Activated CD4-positive, alpha-beta memory T cell treated with anti-CD3 and anti-CD28 coated beads for 36 hours (primary cell): ENCODE measurements around the gene NAA20. TPM values are rescaled to one million over a fixed set of nuclear protein-coding genes. Genes with fewer than 3 reads are reported as not detected.
A peak's percentile ranks its signal among the peaks of the same experiment; 100 is the strongest.

Experiments
- CTCF ChIA-PET: fragments of 350-600 bp; sonication (Branson Sonifier 250); formaldehyde crosslinking; loops from one replicate; lab custom pipeline; 2021; ENCODE audit warnings: antibody characterized with exemption, inconsistent platforms; lab: Charles Lee
- POLR2A ChIA-PET: fragments of 350-600 bp; sonication (Branson Sonifier 250); formaldehyde crosslinking; loops from one replicate; lab custom pipeline; 2021; ENCODE audit warnings: antibody characterized with exemption; lab: Charles Lee
- DNase-seq: peaks from one replicate; pipeline ENCODE4 v3.0.0-alpha.2; 2020
- H3K27ac Mint-ChIP-seq: one replicate; pipeline ENCODE4 v1.8.0; 2021; ENCODE audit warnings: mixed read lengths
- H3K27me3 Mint-ChIP-seq: one replicate; pipeline ENCODE4 v1.8.0; 2021; ENCODE audit warnings: mixed read lengths
- H3K36me3 Mint-ChIP-seq: one replicate; pipeline ENCODE4 v1.8.0; 2021; ENCODE audit warnings: mixed read lengths
- H3K4me1 Mint-ChIP-seq: one replicate; pipeline ENCODE4 v1.8.0; 2021; ENCODE audit warnings: low read depth, mixed read lengths
- H3K4me3 Mint-ChIP-seq: one replicate; pipeline ENCODE4 v1.8.0; 2021; ENCODE audit warnings: mild to moderate bottlenecking, mixed read lengths
- H3K9me3 Mint-ChIP-seq: one replicate; pipeline ENCODE4 v1.8.0; 2021; ENCODE audit warnings: mixed read lengths
- intact Hi-C: fragments of 100-400 bp; cut with micrococcal nuclease; formaldehyde crosslinking; loops from one replicate; pipeline ENCODE4 v1.15.1; 2023
- total RNA-seq, 2 experiments: library from RNA; stranded (reverse); gene quantifications; one replicate each; pipeline ENCODE4 v1.2.3, GENCODE V29; 2021

Gene NAA20
- total RNA-seq, 2 experiments from 2014 or later: 82.6 to 82.9 TPM

DNA sequence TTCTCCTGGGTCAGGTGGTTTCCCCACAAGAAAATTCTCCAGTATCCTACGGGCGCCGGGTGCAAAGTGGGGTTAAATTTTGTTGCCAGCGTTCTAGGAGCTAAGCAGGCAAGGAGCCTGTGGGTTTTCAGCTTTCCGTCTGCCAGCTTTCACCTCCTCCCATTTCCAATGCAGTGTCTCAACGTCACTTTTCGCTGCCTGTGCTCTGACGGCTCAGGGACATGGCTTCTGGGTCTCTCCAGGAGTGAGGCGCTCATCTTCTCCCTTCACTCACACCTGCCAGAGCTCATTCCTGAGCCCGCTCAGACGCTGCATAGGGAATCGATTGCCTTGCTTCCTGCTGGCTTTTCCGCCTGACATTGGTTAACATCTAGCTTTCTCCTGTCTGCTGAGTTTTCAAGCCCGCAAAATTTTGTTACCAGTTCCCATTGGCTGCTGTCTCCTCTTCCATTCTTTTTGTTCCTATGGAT, 7.3 kb upstream of the NAA20 start:
- no peaks in the 10 kb centered on the region for H3K36me3 Mint-ChIP-seq
- ChIA-PET POLR2A (no interaction called here), CTCF (no interaction called here)
- no peaks in the 10 kb centered on the region for H3K9me3 Mint-ChIP-seq
- no peak overlapping the region for H3K4me3 Mint-ChIP-seq
- H3K27me3 Mint-ChIP-seq: peaks cover 12% of the 10 kb centered on the region
- no peak overlapping the region for H3K27ac Mint-ChIP-seq
- peaks cover 5% of the 10 kb centered on the region for H3K4me1 Mint-ChIP-seq
- intact Hi-C loops: loop anchor here (5.0 kb wide), 1 partner anchor 1292 kb away; the partner anchor contains the start of gene XRN2
- DNase-seq: no peak

DNA sequence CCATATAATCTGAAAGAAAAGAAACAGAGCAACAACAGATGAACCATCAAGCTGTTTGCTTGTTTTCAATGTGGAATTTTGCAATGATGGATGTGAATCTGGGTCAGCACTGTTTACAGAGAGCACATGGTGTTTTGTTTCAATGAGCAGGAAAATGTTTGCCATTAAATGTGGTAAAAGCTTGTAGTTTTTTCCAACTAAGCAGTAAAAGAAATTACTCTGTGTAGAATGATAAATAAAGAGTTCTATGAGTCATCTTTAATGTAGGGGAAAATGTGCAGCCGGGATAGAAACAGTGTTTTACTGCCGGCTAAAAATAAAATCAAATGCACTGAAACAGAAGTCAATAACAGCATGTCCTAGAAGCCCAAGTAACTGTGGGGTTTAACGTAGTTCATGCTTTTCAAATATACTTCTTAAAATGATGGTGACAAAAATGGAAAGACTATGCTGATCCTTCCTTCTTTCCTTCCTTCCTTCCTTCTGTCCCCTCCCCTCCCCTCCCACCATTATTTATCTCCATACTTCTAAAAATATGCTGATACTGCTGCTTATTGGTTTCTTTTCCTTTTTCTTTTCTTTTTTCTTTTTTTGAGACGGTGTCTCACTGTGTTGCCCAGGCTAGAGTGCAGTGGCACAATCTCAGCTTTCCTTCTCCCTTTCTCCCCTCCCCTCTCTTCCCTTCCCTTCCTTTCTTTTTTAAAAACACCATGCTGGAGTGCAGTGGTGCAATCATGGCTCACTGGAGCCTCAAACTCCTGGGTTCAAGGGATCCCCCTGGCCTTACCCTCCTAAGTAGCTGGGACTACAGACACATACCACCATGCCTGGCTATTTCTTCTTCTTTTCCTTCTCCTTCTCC, 6.3 kb upstream of the NAA20 start:
- intact Hi-C loops: loop anchor here (5.0 kb wide), 1 partner anchor 1291 kb away; the partner anchor contains the start of gene XRN2
- POLR2A ChIA-PET: no interaction called here
- no peaks in the 10 kb centered on the region for H3K9me3 Mint-ChIP-seq

DNA sequence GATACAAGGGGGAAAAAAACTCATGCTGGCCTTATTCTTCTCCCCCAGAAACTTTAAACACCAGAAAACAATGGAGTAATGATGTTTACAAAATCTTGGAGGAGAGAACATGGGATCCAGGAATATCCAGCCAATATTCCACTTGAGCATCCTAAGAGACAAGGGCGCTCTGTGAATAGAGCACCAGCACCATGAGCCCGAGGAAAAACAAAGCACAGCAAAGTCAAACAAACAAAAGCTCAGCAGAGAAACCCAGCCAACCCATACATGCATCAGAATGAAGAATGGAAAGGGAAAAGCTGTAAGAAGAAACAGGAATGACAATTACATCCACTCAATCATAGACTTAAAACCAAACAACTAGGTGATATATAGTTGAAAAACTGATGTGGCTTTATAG, 4.6 kb upstream of the NAA20 start:
- no peak overlapping the region for H3K4me3 Mint-ChIP-seq
- peaks cover 15% of the 10 kb centered on the region for H3K4me1 Mint-ChIP-seq
- ChIA-PET POLR2A (no interaction called here), CTCF (no interaction called here)
- no peaks in the 10 kb centered on the region for H3K36me3 Mint-ChIP-seq
- no peaks in the 10 kb centered on the region for H3K9me3 Mint-ChIP-seq
- no peak overlapping the region for H3K27ac Mint-ChIP-seq
- H3K27me3 Mint-ChIP-seq: peaks cover 6% of the 10 kb centered on the region
- no peak for DNase-seq
- intact Hi-C loops: loop anchor here (5.0 kb wide), 1 partner anchor 1290 kb away; the partner anchor contains the start of gene XRN2

More for the DNA sequence above, 6.3 kb upstream of the NAA20 start:
- no peak overlapping the region for H3K27ac Mint-ChIP-seq
- H3K4me3 Mint-ChIP-seq: no peak overlapping the region
- peaks cover 9% of the 10 kb centered on the region for H3K4me1 Mint-ChIP-seq
- no peak for DNase-seq
- CTCF ChIA-PET: no interaction called here
- H3K36me3 Mint-ChIP-seq: no peaks in the 10 kb centered on the region
- H3K27me3 Mint-ChIP-seq: peaks cover 8% of the 10 kb centered on the region

DNA sequence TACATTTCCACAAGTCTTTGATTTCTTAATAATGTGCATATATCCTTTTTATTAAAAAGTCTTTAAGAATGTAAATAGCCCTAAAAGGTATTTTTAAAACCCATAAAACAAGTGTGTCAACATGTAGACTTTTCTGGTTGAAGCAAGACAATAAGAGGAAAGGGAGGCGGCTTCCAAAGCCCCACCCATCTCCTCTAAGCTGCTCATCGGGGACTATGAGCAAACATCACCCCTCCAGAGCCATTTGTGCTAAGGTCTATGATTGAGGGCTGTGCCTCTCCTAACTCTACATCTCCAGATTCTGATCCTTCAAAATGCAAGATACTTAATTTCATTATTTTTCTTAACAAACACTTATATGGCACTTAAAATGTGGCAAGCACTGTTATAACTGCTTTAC, 2.5 kb upstream of the NAA20 start:
- POLR2A ChIA-PET: no interaction called here
- CTCF ChIA-PET: interaction anchor here (0.6 to 1.6 kb wide), 3 partner anchors 10 to 229 kb away, joined by 3 to 6 read pairs (median 4); no protein-coding TSS in a partner anchor
- intact Hi-C loops: loop anchor here (5.0 kb wide), 1 partner anchor 1288 kb away; the partner anchor contains the start of gene XRN2
- DNase-seq: peak; percentile 45
- Mint-ChIP-seq H3K4me3 (no peak overlapping the region), H3K36me3 (peaks cover 4% of the 10 kb centered on the region), H3K4me1 (peaks cover 30% of the 10 kb centered on the region), H3K9me3 (no peaks in the 10 kb centered on the region), H3K27ac (no peak overlapping the region), H3K27me3 (peaks cover 4% of the 10 kb centered on the region)

DNA sequence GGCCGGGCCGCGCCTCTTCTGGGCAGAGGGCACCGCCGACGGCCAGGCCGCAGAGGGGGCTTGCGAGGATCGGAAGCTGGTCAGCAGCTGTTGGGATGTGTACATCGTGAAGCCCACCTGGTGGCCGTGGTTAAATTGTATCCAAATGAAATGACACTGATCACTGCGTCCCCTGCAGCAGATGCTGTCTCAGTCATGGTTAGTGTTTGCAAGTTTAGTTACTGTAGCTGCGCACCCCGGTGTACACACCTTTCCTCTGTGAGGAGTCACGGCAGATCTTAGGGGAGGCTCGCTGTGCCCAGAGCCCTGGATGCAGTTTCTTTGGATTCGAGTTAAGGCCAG, 653 bp downstream of the NAA20 start:
- POLR2A ChIA-PET: interaction anchor here (1.3 to 1.8 kb wide), 2 partner anchors 18 to 34 kb away, joined by 4 to 22 read pairs; partner anchors contain the start of genes CFAP61 and CRNKL1
- Mint-ChIP-seq H3K4me1 (peaks cover 59% of the 10 kb centered on the region), H3K36me3 (peaks cover 7% of the 10 kb centered on the region), H3K27ac (peak overlapping the region; percentile 67), H3K27me3 (no peaks in the 10 kb centered on the region), H3K4me3 (peak overlapping the region; percentile 91), H3K9me3 (no peaks in the 10 kb centered on the region)
- CTCF ChIA-PET: interaction anchor here (1.0 to 3.1 kb wide), 5 partner anchors 9 to 231 kb away, joined by 3 to 19 read pairs (median 5); partner anchors contain the start of genes CFAP61 and CRNKL1
- intact Hi-C loops: loop anchor here (1.0 kb wide), 1 partner anchor 34 kb away; the partner anchor contains the start of genes CFAP61 and CRNKL1
- DNase-seq: peak; percentile 40

DNA sequence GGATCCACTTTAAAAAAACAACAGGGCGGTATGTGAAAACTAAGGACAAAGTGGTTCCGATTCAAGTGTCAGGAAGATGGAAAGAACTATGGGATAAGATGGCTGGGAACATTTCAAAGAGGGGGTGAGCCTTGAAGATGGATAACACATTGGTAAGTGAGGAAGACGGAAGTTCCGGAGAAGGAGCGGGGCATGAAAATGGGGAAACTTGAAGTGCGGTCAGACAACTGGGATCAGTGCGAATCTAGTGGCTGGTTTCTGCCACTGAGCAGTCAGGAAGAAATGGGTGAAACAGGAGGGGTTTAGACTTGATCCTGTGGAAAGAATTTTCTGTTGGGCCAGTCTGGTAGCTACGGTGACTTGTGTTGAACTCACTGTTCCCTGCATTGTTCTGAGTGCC, 1.2 kb downstream of the NAA20 start:
- peaks cover 59% of the 10 kb centered on the region for H3K4me1 Mint-ChIP-seq
- POLR2A ChIA-PET: interaction anchor here (1.3 to 1.8 kb wide), 3 partner anchors 17 to 34 kb away, joined by 4 to 22 read pairs (median 6); partner anchors contain the start of genes CFAP61 and CRNKL1
- intact Hi-C loops: no loop called here

DNA sequence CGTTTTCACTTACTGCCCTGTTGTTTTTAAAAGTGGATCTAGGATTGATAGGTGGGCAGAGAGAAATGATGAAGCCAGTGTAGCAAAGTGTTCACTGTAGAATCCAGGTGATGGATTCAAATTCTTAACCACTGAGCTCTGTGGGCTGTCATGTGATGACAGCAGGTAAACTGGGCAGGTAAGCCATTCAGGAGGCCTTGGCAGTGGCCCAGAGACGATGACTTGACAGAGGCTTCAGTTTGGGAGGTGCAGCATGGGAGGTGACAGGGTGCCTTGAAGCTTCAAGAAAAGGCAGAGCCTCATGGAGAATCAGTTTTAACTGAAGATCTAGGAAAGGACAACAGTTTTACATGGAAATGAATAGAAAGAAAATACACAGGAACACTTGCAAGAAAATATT, 2.0 kb downstream of the NAA20 start:
- no peaks in the 10 kb centered on the region for H3K9me3 Mint-ChIP-seq
- no peaks in the 10 kb centered on the region for H3K27me3 Mint-ChIP-seq
- H3K36me3 Mint-ChIP-seq: peaks cover 10% of the 10 kb centered on the region
- peak overlapping the region; percentile 44 for H3K27ac Mint-ChIP-seq
- DNase-seq: no peak
- peaks cover 62% of the 10 kb centered on the region for H3K4me1 Mint-ChIP-seq
- H3K4me3 Mint-ChIP-seq: peak overlapping the region; percentile 91
- intact Hi-C loops: no loop called here
- POLR2A ChIA-PET: interaction anchor here (1.7 kb wide), 1 partner anchor 32 kb away, joined by 6 read pairs; the partner anchor contains the start of gene CRNKL1
- CTCF ChIA-PET: interaction anchor here (1.5 kb wide), 1 partner anchor 32 kb away, joined by 5 read pairs; the partner anchor contains the start of gene CRNKL1

More for the DNA sequence above, 1.2 kb downstream of the NAA20 start:
- Mint-ChIP-seq H3K36me3 (peaks cover 7% of the 10 kb centered on the region), H3K4me3 (peak overlapping the region; percentile 91), H3K27ac (peak overlapping the region; percentile 67), H3K27me3 (no peaks in the 10 kb centered on the region), H3K9me3 (no peaks in the 10 kb centered on the region)
- CTCF ChIA-PET: interaction anchor here (3.1 kb wide), 1 partner anchor 34 kb away, joined by 19 read pairs; the partner anchor contains the start of genes CFAP61 and CRNKL1
- DNase-seq: no peak

DNA sequence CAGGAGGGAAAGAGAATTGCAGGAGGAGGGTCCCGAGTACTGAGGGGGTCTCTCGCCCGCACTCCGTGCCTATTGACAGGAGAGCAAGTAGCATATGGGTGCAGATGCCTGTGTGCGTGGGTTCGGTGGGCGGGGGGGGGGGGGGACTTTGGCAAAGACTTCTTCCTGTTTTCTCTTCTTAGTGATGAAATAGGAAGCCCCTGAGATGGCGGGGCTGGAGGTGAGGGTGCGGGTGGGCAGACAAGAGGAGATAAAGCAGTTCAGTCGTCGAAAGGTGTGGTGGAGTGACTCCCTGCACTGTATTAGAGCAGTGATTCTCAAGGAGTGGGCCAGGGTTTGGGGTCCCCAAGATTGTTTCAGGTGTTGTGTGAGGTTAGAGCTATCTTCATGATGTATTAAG, 3.7 kb downstream of the NAA20 start:
- no peak overlapping the region for H3K4me3 Mint-ChIP-seq
- H3K27me3 Mint-ChIP-seq: no peaks in the 10 kb centered on the region
- intact Hi-C loops: no loop called here
- ChIA-PET CTCF (no interaction called here), POLR2A (no interaction called here)
- H3K27ac Mint-ChIP-seq: peak overlapping the region; percentile 14
- no peaks in the 10 kb centered on the region for H3K9me3 Mint-ChIP-seq
- peaks cover 52% of the 10 kb centered on the region for H3K4me1 Mint-ChIP-seq
- peaks cover 10% of the 10 kb centered on the region for H3K36me3 Mint-ChIP-seq
- no peak for DNase-seq

DNA sequence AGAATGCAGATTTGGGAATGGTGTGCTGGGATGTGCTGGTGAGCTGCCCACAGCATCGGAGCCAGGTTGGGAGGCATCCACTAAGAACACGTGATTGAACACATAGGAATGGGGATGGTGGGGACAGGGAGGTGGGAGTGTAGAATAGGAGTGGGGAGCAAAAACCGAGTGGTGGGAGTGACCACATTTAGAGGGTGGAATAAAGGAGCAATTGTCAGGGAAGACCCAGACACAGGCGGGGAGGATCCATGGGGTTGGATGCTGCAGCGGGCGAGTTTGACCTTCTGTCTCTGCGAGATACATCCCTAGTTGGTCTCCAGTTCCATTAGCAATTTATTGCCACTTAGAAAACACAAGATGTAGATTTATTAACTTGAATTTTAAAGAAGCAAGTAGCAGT, 4.7 kb downstream of the NAA20 start:
- H3K9me3 Mint-ChIP-seq: no peaks in the 10 kb centered on the region
- no peaks in the 10 kb centered on the region for H3K27me3 Mint-ChIP-seq
- H3K4me1 Mint-ChIP-seq: peaks cover 49% of the 10 kb centered on the region
- no peak overlapping the region for H3K4me3 Mint-ChIP-seq
- no peak for DNase-seq
- peak overlapping the region; percentile 71 for H3K27ac Mint-ChIP-seq
- POLR2A ChIA-PET: no interaction called here
- CTCF ChIA-PET: no interaction called here
- intact Hi-C loops: loop anchor here (1.0 to 2.0 kb wide), 2 partner anchors 30 to 85 kb away; partner anchors contain the start of genes CFAP61 and CRNKL1
- H3K36me3 Mint-ChIP-seq: peaks cover 10% of the 10 kb centered on the region

DNA sequence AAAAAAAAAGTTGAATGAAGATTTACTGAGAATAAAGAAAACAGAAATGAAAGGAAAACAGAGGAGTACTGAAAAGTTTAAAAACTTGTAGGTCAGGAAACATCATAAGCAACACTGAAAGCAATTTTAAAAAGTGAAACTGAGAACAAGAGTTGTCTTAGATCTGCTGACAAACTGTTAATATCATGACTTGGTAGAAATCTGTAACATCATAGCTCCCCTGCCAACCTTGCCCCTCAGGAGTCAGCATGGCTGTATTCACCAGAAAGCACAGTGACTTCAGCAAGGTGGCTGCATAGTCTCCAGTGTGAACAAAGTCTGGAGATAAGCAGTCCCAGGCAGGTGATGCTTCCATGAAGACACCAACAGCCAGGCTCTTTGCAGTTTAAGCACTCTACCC, 5.3 kb downstream of the NAA20 start:
- ChIA-PET CTCF (interaction anchor here (0.9 kb wide), 1 partner anchor 30 kb away, joined by 4 read pairs; the partner anchor contains the start of gene CFAP61), POLR2A (no interaction called here)
- Mint-ChIP-seq H3K27me3 (no peaks in the 10 kb centered on the region), H3K27ac (peak overlapping the region; percentile 71), H3K4me3 (no peak overlapping the region), H3K36me3 (peaks cover 11% of the 10 kb centered on the region), H3K9me3 (no peaks in the 10 kb centered on the region), H3K4me1 (peaks cover 47% of the 10 kb centered on the region)
- intact Hi-C loops: loop anchor here (1.0 to 2.0 kb wide), 2 partner anchors 30 to 86 kb away; partner anchors contain the start of genes CFAP61 and CRNKL1
- DNase-seq: peak; percentile 37

DNA sequence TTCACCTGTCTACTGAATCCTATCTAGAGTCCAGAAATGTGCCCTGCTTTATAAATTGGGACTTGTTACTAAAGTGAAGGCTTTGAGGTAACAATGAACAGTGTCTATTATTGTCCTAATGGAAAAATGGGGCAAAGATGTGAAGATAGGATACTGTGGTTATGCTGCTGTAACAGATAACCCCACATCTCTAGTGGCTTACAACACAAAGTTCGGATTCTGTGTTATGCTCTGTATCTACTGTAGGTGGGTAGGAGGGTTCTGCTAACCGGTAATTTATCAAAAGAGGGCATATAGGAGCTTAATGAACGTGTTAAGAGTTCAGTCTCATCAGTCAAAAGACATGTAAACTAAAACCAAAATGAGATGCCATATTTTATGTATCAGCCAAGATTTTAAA, 6.2 kb downstream of the NAA20 start:
- no peaks in the 10 kb centered on the region for H3K27me3 Mint-ChIP-seq
- intact Hi-C loops: loop anchor here (2.0 kb wide), 1 partner anchor 87 kb away; no protein-coding TSS in a partner anchor
- DNase-seq: no peak
- peak overlapping the region; percentile 26 for H3K27ac Mint-ChIP-seq
- H3K4me3 Mint-ChIP-seq: no peak overlapping the region
- ChIA-PET POLR2A (no interaction called here), CTCF (no interaction called here)
- H3K36me3 Mint-ChIP-seq: peaks cover 11% of the 10 kb centered on the region
- peaks cover 42% of the 10 kb centered on the region for H3K4me1 Mint-ChIP-seq
- H3K9me3 Mint-ChIP-seq: no peaks in the 10 kb centered on the region

DNA sequence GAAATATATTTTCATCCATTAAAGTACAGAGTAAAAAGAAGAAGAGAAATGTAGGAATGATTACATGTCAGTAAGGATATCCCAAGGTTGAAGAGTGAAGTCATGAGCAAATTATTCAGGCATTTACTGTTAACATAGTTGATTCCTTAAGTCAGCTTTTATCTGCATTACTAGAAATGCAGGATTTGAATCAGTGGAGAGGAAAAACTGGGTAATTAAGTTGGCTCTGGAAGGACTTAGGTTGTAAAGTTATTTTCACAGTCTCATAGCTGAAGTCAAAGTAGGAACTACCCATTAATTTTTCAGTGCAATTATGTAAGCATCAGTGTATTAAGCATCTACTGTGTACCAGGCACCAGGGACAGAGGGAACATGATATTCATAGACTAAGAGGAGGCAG, 7.8 kb downstream of the NAA20 start:
- no peaks in the 10 kb centered on the region for H3K27me3 Mint-ChIP-seq
- peak overlapping the region; percentile 4 for H3K27ac Mint-ChIP-seq
- CTCF ChIA-PET: no interaction called here
- POLR2A ChIA-PET: no interaction called here
- no peak for DNase-seq
- H3K4me1 Mint-ChIP-seq: peaks cover 28% of the 10 kb centered on the region
- intact Hi-C loops: no loop called here
- peaks cover 14% of the 10 kb centered on the region for H3K36me3 Mint-ChIP-seq
- no peaks in the 10 kb centered on the region for H3K9me3 Mint-ChIP-seq
- H3K4me3 Mint-ChIP-seq: no peak overlapping the region
